SK-N-MC (cell line): Measurements from ENCODE around the gene YKT6.

Source experiments
- DNase-seq: peaks from one replicate; pipeline ENCODE4 v3.0.0-alpha.2; 2011; ENCODE audit warnings: low read depth, low spot score
- H3K27ac ChIP-seq: fragments of 200-600 bp; sonication (generic); 2 replicates; pipeline ENCODE4 v1.5.1; 2016; ENCODE audit warnings: mixed run types
- H3K36me3 ChIP-seq: fragments of 200-600 bp; sonication (generic); 2 replicates; pipeline ENCODE4 v1.6.1; 2017; ENCODE audit warnings: antibody characterized with exemption, low read length, mixed read lengths; ENCODE audit not compliant: insufficient read depth
- H3K4me3 ChIP-seq: fragments of 200-600 bp; sonication (generic); 2 replicates; pipeline ENCODE4 v1.5.1; 2016
- H3K9ac ChIP-seq: fragments of 200-600 bp; sonication (generic); 2 replicates; pipeline ENCODE4 v1.8.0; 2017; ENCODE audit warnings: mixed run types, mixed read lengths; ENCODE audit not compliant: insufficient read length
- H3K9me3 ChIP-seq: fragments of 200-600 bp; sonication (generic); 2 replicates; pipeline ENCODE4 v1.6.1; 2017; ENCODE audit warnings: low read depth, mild to moderate bottlenecking, antibody characterized with exemption, low read length, moderate library complexity, mixed read lengths
- EZH2 ChIP-seq: fragments of 200-600 bp; sonication (generic); IDR thresholded peaks from one replicate; pipeline ENCODE4 v1.6.1; 2017; ENCODE audit warnings: antibody characterized with exemption
- FOXP2 ChIP-seq: optimal IDR thresholded peaks from 2 replicates; pipeline ENCODE3; 2011; ENCODE audit warnings: mild to moderate bottlenecking, moderate library complexity; ENCODE audit not compliant: insufficient read depth; ENCODE audit errors: extremely low read length, control extremely low read depth
- POLR2AphosphoS5 ChIP-seq: IDR thresholded peaks from 2 replicates; pipeline ENCODE4 v1.6.1; 2012; ENCODE audit warnings: mild to moderate bottlenecking, low read depth, low read length, borderline replicate concordance

Gene YKT6

DNA sequence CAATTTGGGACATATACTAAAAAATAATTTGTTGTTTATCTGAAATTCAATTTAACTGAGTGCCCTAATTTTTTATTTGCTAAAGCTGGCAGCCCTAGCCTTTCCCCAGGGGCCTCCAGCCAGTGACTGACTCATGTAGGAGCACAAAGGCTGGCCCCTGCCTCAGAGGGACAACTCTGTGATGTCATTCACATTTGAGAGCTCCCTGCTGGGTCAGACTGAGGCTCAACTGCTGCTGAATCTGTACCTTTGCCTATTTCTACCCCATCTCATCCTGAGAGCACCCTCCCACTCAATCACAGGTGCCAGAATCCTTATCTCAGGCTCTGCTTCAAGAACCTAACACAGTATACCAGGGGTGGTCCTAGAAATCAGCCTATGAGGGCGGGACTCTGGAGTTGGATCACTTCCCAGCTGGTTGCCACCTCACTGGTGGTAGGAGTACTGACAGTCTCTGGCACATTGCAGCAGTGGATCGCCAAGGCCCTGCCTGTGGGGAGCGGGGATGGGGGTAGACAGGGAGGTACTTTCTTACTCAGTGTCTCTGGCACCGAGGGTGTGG is 23.1 kb upstream of the YKT6 start:
- DNase-seq, result no peak

DNA sequence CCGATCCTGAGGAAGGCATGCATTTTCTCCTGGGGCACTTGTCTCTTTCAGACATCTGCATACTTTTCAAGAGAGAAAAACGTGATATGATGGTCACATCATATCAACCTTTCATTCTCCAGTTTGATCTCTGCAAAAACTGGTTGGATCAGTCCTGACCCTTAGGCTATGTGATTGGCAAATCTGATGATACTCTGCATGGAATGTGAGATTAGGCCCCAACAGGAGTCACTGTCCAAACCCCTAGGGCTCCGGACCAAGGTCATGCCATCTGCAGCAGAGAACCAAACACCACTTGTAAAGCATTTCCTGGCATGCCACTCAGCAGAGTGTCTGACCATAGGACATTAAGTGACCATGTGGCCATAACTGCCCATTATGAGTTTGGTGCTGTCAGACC is 20.1 kb upstream of the YKT6 start:
- no peak overlapping the region for H3K27ac ChIP-seq
- no peaks in the 10 kb centered on the region for H3K36me3 ChIP-seq
- no peak overlapping the region for H3K9ac ChIP-seq
- no peaks in the 10 kb centered on the region for H3K9me3 ChIP-seq
- DNase-seq, result no peak
- no peak for TF ChIP-seq FOXP2
- no peak for TF ChIP-seq POLR2AphosphoS5
- TF ChIP-seq EZH2, result no peak
- H3K4me3 ChIP-seq, result no peak overlapping the region

More for the DNA sequence above, 23.1 kb upstream of the YKT6 start:
- TF ChIP-seq FOXP2 (no peak), POLR2AphosphoS5 (no peak), EZH2 (no peak)
- Histone ChIP-seq H3K27ac (no peak overlapping the region), H3K36me3 (no peaks in the 10 kb centered on the region), H3K9ac (no peak overlapping the region), H3K9me3 (no peaks in the 10 kb centered on the region), H3K4me3 (no peak overlapping the region)

DNA sequence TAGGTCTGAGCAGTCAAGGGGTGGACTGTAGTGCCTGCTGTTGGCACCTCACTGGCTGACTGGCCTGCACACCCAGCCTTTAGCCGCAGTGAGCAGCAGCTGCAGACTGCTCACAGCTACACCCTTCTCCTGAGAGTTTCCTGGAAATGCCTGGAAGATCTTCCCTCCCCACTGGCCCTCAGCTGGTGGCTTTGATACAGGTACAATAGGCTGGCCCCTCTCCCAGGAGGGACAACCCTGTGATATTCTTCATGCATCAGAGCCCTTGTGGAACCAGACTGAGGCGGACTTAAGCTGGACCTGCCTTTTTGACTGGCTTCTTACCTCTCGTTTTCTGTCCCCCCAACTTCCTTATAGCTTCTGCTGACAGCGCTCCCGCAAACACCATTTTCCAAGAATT is 18.0 kb upstream of the YKT6 start:
- Histone ChIP-seq H3K9me3 (no peaks in the 10 kb centered on the region), H3K36me3 (no peaks in the 10 kb centered on the region), H3K27ac (no peak overlapping the region), H3K4me3 (no peak overlapping the region), H3K9ac (no peak overlapping the region)
- no peak for DNase-seq
- no peak for TF ChIP-seq FOXP2
- TF ChIP-seq POLR2AphosphoS5, result no peak
- TF ChIP-seq EZH2, result no peak

DNA sequence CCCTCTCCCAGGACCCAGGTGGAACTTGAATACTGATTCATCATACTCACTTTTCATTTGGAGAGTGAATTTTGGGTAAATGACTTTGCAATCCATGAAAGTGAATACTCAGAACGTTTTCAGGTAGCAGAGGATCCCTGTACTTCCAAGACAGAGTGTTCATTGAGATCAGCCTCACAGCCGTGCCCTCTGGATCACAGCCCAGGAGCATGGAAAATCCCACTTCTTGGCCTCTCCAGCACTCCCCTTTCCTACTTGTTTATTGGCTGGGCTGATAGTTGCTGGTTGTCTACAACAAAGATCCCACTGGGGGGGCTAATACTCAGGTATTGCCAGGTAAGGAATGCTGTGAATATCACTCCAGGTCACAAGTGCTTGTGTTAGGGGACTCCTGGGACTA is 17.4 kb upstream of the YKT6 start:
- H3K36me3 ChIP-seq, result no peaks in the 10 kb centered on the region
- no peaks in the 10 kb centered on the region for H3K9me3 ChIP-seq
- no peak for DNase-seq
- TF ChIP-seq FOXP2 (no peak), EZH2 (no peak), POLR2AphosphoS5 (no peak)
- no peak overlapping the region for H3K4me3 ChIP-seq
- no peak overlapping the region for H3K27ac ChIP-seq
- H3K9ac ChIP-seq, result no peak overlapping the region

DNA sequence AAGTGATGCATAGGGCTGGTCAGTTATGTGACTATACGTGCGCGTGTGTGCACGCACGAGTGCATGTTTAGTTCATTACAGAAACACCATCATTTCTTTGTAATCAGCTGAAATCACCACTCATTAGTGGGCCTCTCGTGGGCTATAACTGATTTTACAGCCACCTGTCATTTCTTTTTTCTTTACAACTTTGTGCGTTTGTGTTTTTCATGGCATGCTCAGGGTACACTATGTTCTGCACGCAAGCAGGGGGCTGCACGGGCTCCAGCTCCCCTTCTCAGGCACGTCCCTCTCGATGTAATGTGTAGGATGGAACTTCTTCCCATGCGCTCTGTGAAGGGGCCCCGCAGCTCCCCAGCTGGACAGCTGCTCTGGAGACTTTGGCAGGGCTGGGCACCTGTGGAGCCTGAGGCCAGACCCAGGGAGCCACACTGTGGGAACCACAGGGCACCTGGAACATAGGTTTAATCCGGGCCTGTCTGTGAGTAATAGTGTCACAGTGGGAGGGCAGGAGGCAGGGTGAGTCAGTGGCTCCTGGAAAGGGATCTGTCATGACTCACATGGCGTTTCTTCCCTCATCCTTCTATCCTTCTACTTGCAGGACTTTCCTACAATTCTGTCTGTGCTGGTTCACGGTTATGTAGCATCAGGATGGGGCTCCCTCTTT is 16.4 kb upstream of the YKT6 start:
- no peak for DNase-seq
- Histone ChIP-seq H3K4me3 (no peak overlapping the region), H3K9me3 (no peaks in the 10 kb centered on the region), H3K9ac (no peak overlapping the region), H3K36me3 (no peaks in the 10 kb centered on the region), H3K27ac (no peak overlapping the region)
- TF ChIP-seq POLR2AphosphoS5 (no peak), EZH2 (no peak), FOXP2 (no peak)

DNA sequence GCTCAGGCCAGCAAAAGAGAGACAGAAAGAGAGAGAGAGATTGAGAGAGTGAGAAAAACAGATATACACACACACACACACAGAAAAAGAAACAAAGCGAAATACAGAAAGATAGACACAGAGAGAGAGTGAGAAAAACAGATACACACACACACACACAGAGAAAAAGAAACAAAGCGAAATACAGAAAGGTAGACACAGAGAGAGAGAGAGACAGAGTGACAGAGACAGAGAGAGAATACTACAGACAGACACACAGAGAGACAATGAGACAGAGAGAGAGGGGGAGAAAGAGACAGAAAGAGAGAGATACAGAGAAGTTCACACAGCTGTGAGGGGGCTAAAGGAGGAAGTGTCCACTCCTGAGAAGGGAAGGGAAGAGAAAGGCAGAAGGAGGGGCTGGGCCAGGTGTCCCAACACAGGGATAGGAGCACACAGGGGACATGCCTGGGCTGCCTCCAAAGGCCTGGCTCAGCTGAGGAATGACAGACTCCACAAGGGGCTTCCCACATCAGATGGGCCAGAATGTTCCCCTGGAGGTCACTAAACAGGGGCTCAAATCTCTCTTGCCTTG is 15.8 kb upstream of the YKT6 start:
- TF ChIP-seq EZH2 (no peak), FOXP2 (no peak), POLR2AphosphoS5 (no peak)
- no peak for DNase-seq
- no peak overlapping the region for H3K27ac ChIP-seq
- H3K36me3 ChIP-seq, result no peaks in the 10 kb centered on the region
- H3K9ac ChIP-seq, result no peak overlapping the region
- no peaks in the 10 kb centered on the region for H3K9me3 ChIP-seq
- no peak overlapping the region for H3K4me3 ChIP-seq

DNA sequence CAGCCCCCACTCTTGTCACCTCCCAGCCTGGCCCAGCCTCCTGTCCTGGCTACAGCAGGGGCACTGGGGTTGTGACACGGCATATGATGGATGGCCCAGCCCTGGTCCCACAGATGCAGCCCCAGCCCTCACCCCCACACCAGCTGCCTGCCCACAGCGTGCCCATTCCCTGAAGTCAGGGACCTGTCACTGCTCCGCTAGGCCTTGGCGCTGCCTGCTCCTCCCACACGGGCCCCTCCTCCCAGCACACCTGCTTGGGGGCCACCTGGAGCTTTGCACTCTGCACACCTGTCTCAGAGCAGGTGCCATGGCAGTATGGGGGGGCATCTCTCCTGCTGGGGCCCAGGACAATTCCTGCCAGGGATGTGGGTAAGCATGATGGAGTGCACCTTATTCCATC is 15.0 kb upstream of the YKT6 start:
- no peak for DNase-seq
- no peaks in the 10 kb centered on the region for H3K36me3 ChIP-seq
- H3K4me3 ChIP-seq, result no peak overlapping the region
- no peaks in the 10 kb centered on the region for H3K9me3 ChIP-seq
- TF ChIP-seq FOXP2 (no peak), POLR2AphosphoS5 (no peak), EZH2 (no peak)
- no peak overlapping the region for H3K9ac ChIP-seq
- H3K27ac ChIP-seq, result no peak overlapping the region

DNA sequence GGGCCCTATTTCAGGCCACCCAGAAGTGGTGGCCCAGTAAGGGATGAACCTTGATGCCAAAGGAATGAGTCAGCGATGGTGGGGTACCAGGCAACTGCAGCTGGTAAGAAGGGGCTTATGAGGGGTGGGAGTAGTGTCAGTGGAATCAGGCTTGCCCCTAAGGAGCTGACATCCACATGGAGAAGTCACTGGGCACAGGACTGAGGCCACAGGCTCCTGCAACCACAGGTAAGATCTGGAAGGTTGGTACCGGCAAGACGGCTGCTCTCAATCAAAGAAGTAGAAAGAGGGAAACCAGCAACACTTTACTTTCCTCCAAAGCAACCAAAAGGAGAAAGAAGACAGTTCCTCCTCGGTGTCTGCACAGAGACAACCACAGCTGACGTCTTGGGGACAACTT is 14.0 kb upstream of the YKT6 start:
- Histone ChIP-seq H3K27ac (no peak overlapping the region), H3K9me3 (no peaks in the 10 kb centered on the region)
- no peak for TF ChIP-seq FOXP2
- no peak for TF ChIP-seq POLR2AphosphoS5
- no peak for TF ChIP-seq EZH2

More for the DNA sequence above, 14.0 kb upstream of the YKT6 start:
- Histone ChIP-seq H3K9ac (no peak overlapping the region), H3K36me3 (no peaks in the 10 kb centered on the region), H3K4me3 (no peak overlapping the region)
- no peak for DNase-seq
